HG02759 (cell line): ENCODE measurements around the gene GPR45.

Source experiments
- ATAC-seq: cut with Tn5 transposase; IDR thresholded peaks from one replicate; pipeline ENCODE4 v1.9.1; 2021; ENCODE audit warnings: mild to moderate bottlenecking, moderate library complexity; ENCODE audit not compliant: unreplicated experiment

The GPR45 gene

GRCh38 chr2:105252271-105252670 is 10.7 kb downstream of the GPR45 start:
- ATAC-seq: no peak

- ATAC-seq: no peak
These were observed 13.1 kb downstream of the GPR45 start for GRCh38 chr2:105254531-105255210.

DNA sequence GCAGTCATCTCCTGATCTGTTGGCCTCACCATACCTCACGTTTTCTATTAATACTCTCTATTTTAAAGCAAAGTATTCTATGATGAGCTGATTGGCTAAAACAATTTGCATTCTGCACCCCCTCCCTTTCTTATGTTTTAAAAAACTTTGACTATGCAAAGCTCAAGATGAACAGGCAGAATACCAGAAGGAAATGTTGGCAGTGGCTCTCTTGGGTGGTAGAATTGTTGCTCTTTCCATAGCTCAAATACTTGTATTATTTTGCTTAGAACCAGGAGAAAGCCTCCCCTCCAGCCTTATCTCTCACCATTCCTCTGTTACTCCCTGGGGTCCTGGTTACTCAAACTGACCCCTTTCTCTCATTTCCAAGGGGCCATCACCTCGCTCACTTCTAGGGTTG is 14.4 kb downstream of the GPR45 start:
- no peak for ATAC-seq

DNA sequence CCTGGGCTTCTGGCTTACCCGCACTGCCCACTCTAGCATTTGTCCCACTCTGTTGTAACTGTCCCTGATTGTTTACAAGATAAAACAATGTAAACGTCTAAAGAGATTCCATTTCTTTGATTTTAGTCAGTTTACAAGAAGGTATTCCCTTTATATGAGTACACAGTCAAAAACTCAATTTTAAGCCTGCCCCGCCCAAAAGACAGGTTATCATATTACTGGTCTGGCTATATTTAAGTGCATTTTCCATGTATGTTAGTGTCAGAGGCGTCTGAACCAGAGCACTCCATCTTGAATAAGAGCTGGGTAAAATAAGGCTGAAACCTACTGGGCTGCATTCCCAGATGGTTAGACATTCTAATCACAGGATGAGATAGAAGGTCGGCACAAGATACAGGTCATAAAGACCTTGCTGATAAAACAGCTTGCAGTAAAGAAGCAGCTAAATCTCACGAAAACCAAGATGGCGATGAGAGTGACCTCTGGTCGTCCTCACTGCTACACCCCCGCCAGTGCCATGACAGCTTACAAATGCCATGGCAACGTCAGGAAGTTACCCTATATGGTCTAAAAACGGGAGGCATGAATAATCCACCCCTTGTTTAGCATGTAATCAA is 15.0 kb downstream of the GPR45 start:
- no peak for ATAC-seq

GRCh38 chr2:105257981-105258380 is 16.4 kb downstream of the GPR45 start:
- ATAC-seq: no peak

- no peak for ATAC-seq
These were observed 17.4 kb downstream of the GPR45 start for GRCh38 chr2:105258835-105259350.

DNA sequence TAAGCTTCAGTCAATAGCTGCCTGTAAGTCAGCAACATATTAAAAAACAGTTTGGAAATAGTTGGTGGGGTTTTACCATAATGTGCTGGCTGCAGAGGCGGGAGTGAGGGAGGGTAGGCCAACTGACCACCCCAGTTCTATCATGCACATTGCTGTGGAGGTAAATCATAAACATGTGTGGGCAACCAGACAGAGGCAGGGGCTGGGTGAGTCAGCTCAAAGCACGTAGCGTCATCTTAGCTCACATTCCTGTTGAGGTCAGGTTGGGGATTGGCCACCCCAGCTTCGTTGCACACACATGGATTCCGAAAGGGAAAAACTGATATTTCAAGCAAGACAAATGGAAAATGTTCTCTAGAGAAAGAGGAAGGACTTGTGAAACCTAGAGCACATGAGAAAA is 19.5 kb downstream of the GPR45 start:
- ATAC-seq: no peak

DNA sequence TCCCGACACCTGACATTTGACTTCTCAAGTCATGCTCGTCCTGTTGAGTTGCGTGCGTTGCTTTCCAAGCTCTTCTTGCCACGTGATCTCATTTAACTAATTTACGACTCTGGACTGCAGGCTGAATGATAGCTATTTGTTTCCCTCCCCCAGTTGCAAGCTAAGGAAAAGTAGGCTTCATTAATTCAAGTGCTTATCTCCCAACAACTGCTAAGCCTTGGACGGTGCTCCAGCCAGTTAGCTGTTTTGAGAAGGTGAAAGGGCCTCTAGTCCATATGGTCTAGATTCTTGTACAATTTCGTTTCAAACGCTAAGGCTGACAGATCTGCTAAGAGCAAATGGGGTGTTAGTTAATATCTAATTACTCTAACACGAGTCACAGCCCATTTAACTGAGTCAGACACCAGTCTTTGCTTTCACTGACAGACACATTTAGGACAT is 21.1 kb downstream of the GPR45 start:
- no peak for ATAC-seq

DNA sequence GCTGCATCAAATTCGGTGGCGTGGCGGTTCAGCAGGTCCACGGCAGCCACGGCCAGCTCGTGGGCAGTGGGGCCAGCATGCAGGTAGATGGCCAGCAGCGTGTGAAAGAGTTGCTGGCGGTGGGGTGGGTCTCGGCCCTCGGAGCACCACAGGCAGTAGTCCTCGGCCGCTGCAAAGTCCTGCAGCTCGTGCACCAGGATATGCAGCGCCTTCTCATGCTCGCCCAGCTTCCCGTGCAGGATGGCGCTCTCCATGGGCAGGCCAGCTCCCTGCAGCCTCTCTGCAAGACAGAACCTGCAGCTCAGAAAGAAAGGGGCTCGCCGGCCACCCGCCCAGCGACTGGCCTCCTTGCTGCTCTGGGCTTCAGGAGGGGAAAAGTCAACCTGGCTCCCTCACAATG is 27.9 kb downstream of the GPR45 start:
- no peak for ATAC-seq

GRCh38 chr2:105271393-105272045 is 30.0 kb downstream of the GPR45 start:
- no peak for ATAC-seq

DNA sequence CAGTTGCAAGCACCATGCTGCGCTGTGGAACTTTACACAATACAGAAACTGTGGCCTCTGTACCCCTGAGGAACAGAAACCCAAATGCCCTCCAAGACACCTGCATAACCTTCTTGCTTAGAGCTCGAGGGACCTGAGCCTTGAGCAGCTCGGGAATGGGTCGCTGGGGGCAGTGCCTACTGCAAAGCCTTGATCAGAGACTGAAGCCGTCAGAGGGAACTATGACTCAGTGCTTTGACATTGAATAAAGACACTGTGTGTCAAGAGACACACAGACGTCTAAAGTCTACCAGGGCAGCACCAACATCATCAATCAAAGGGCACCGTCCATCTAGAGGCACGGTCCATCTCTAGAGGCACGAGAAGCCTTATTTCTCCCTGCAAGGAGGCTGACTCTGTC is 30.6 kb downstream of the GPR45 start:
- ATAC-seq: no peak

- no peak for ATAC-seq
These were observed 32.5 kb downstream of the GPR45 start for GRCh38 chr2:105274046-105274445.

DNA sequence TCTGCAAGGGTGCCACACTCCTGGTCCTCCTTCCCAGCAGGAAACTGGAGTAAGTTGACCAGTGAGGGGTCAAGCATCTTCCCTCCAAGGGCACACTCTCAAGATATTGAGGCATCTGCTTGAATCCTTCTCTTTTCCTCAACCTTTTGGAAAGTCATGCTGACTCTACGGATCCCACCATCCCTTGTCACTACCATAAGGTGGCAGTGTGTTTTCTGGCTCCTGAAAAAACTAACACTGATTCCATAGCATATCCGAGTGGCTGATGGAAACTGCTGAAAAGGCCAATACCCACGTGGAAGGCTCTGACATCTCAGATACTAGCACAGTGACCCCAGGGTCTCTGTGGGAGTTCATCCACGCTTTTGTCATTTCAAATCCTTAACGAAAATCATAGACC is 37.1 kb downstream of the GPR45 start:
- ATAC-seq: no peak

DNA sequence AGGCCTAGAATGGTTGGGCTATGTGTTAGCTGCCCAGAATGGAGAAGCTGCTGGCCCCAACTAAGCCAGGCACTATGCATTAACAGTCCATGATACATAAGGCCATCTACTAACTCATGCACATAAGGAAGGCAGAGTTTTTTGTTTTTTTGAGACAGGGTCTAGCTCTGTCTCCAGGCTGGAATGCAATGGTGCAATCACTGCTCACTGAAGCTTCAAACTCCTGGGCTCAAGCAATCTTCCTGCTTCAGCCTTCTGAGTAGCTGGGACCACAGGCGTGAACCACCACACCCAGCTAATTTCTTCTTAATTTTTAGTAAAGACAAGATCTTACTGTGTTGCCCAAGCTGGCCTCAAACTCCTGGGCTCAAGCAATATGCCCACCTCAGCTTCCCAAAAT is 37.6 kb downstream of the GPR45 start:
- no peak for ATAC-seq

- ATAC-seq: no peak
These were observed 38.7 kb downstream of the GPR45 start for GRCh38 chr2:105280281-105280680.

DNA sequence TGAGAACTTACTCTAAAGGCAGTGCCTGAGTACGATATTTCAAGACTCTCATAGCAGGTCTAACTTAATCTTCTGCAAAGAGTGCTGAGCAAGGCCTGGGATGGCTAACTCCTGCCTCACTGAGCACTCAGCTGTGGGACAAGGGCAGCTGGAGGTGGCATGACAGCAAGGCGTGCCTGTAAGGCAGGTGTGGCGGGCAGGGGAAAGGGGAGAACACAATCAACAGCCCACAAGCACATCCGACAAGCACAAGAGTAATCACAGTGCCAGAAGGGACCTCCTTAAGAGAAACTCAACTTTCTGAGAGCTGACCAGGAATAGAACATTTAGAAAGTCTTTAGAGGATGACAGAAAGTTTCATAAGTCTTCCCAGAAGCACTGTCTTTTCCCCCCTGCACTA is 42.0 kb downstream of the GPR45 start:
- no peak for ATAC-seq

GRCh38 chr2:105287692-105288091 is 46.1 kb downstream of the GPR45 start:
- no peak for ATAC-seq

DNA sequence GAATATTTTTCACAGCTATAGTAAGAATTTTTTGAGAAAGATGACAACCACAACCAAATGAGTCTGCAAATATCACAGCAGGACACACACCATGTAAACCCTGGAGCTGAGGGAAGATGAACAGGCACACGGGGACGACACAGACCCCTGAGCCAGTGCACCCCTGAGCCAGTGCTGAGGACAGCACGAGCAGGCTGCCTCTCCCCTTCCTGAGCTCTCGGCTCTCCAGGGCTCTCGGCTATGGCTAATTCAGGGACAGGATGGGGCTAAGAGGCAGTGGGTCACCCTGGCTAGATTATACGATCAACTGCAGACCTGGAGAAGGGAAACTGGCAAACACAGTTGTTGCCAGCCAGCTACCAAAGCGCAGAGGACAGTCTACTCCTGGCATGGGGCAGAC is 46.6 kb downstream of the GPR45 start:
- no peak for ATAC-seq

DNA sequence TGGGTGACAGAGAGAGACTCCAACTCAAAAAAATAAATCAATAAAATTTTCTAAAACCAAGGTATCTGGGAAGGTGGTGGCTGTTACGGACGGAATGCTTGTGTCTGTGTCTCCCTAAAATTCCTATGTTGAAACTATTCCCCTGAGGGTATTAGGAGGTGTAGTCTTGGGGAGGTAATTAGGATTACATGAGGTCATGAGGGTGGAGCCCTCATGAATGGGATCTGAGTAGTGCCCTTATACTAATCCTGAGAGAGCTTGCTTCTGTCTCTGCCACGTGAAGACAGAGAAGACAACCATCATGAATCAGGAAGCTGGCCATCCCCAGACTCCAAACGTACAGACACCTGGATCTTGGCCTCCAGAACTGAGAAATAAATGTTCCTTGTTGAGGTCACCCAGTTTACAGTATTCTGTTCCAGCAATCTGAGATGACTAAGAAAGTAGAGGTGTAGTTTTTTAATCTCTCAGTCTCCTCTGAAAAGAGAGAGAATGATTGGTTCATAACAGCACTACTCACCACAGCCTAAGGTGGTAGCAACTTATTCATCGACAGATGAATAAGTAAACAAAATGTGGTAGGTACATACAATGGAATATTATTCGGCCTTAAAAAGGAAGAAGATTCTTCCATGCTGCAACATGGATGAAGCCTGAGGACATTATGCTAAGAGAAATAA is 49.6 kb downstream of the GPR45 start:
- no peak for ATAC-seq

DNA sequence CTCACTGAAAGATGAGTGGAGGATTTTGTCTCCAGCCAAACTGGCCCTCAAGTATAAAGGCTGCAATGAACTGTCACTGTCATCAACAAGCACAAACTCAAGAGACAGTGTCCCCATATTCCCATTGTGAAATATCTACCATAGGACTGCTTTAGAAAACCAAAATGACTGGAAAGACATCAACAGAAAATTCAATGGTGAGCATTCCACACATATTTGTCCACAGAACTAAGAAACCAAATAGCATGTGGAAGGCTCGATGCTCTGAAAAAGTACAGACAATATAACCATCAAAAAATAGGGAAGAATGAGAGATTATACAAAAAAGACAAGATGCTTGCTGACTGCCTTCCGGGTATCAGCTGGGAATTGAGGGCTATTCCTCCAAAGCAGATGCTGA is 50.4 kb downstream of the GPR45 start:
- no peak for ATAC-seq
